GM12878 (cell line): Measurements from ENCODE around the gene FNDC11. TPM values are rescaled to one million over a fixed set of nuclear protein-coding genes. Genes with fewer than 3 reads are reported as not detected.

Experiments
- ATAC-seq: fragments of 200-7000 bp; cut with Tn5 transposase; 3 replicates; pipeline ENCODE4 v1.9.1; 2020; ENCODE audit warnings: mild to moderate bottlenecking, moderate library complexity
- BruUV-seq: library from RNA; stranded (reverse); fragments of 400-500 nt; replicated peaks from 2 replicates; lab custom pipeline; 2021; lab: Mats Ljungman, UMichigan
- CTCF ChIA-PET: fragments of 300-600 bp; sonication (Branson Sonifier 250); formaldehyde crosslinking; extraction: SDS; loops from one replicate; lab custom pipeline; 2021; ENCODE audit warnings: inconsistent platforms; lab: Yijun Ruan, JAX
- POLR2A ChIA-PET: fragments of 350-600 bp; formaldehyde crosslinking; extraction: SDS; loops from one replicate; lab custom pipeline; 2021; ENCODE audit warnings: inconsistent platforms; lab: Charles Lee
- RAD21 ChIA-PET: fragments of 300-600 bp; sonication (Branson Sonifier 250); formaldehyde crosslinking; loops from one replicate; lab custom pipeline; 2023; ENCODE audit warnings: antibody characterized with exemption; ENCODE audit not compliant: unreplicated experiment; lab: Charles Lee
- SMC1A ChIA-PET: fragments of 300-600 bp; sonication (Branson Sonifier 250); formaldehyde crosslinking; loops from one replicate; lab custom pipeline; 2023; ENCODE audit not compliant: unreplicated experiment, uncharacterized antibody; lab: Charles Lee
- DNase-seq: peaks from one replicate; pipeline ENCODE4 v3.0.0-alpha.2; 2011; ENCODE audit warnings: low read depth, low spot score
- FAIRE-seq: peaks from 3 replicates; lab custom pipeline; 2011; peaks lifted over from hg19 to GRCh38; lab: Jason Lieb, UNC
- H2AFZ ChIP-seq: 2 replicates; pipeline ENCODE4 v1.6.0; 2011; ENCODE audit warnings: low read depth, low read length, control low read depth; ENCODE audit not compliant: control insufficient read depth
- H3K27ac ChIP-seq: 2 replicates; pipeline ENCODE4 v1.5.1; 2011; ENCODE audit warnings: control low read depth; ENCODE audit not compliant: control insufficient read depth, insufficient read depth
- H3K27me3 ChIP-seq, 2 experiments: replicated peaks in 1 of 2; 2 replicates each; pipeline versions ENCODE4 v1.6.0 to v1.6.1; 2011; ENCODE audit warnings: low read length in 1 of 2; ENCODE audit not compliant: control insufficient read depth in 2 of 2, insufficient read depth in 2 of 2
- H3K36me3 ChIP-seq, 2 experiments: 2 replicates each; pipeline ENCODE4 v1.5.1; 2011; ENCODE audit warnings: low read length in 1 of 2; ENCODE audit not compliant: control insufficient read depth in 2 of 2, insufficient read depth in 2 of 2
- H3K4me1 ChIP-seq: 2 replicates; pipeline ENCODE4 v1.6.1; 2011; ENCODE audit warnings: mild to moderate bottlenecking, low read length, moderate library complexity, mixed read lengths; ENCODE audit not compliant: control insufficient read depth, insufficient read depth
- H3K4me2 ChIP-seq: 2 replicates; pipeline ENCODE4 v1.6.0; 2011; ENCODE audit warnings: control low read depth; ENCODE audit not compliant: control insufficient read depth, insufficient read depth
- H3K4me3 ChIP-seq: fragments of 200-600 bp; sonication (generic); 2 replicates; pipeline ENCODE4 v1.5.1; 2016
- H3K79me2 ChIP-seq: 2 replicates; pipeline ENCODE4 v1.6.0; 2011; ENCODE audit warnings: low read length; ENCODE audit not compliant: control insufficient read depth, insufficient read depth
- H3K9ac ChIP-seq: 2 replicates; pipeline ENCODE4 v1.8.0; 2011; ENCODE audit warnings: low read length, control low read depth, mixed read lengths; ENCODE audit not compliant: control insufficient read depth, insufficient read depth
- H3K9me3 ChIP-seq: replicated peaks from 3 replicates; pipeline ENCODE4 v1.5.1; 2011; ENCODE audit warnings: mild to moderate bottlenecking, low read length; ENCODE audit not compliant: control insufficient read depth, insufficient read depth
- H4K20me1 ChIP-seq: 2 replicates; pipeline ENCODE4 v1.6.0; 2011; ENCODE audit not compliant: control insufficient read depth, insufficient read depth
- CREM ChIP-seq: IDR thresholded peaks from 2 replicates; pipeline ENCODE4 v1.6.1; 2014; ENCODE audit warnings: antibody characterized with exemption, low read depth
- SREBF2 ChIP-seq: IDR thresholded peaks from 2 replicates; pipeline ENCODE4 v1.6.1; 2012; ENCODE audit warnings: mild to moderate bottlenecking, low read length
- WGBS: methylation state at CpG from one replicate; pipeline ENCODE4 v1.1.6; 2016; ENCODE audit warnings: low lambda C conversion rate; ENCODE audit not compliant: insufficient replicate concordance, insufficient coverage; ENCODE audit errors: missing lambda C conversion rate; 5-methylcytosine and 5-hydroxymethylcytosine counted together
- in situ Hi-C: fragments of 300-500 bp; cut with MboI; formaldehyde crosslinking; loops from 9 replicates; pipeline ENCODE4 v1.14.3; 2018; ENCODE audit warnings: mixed read lengths
- intact Hi-C: fragments of 100-400 bp; cut with micrococcal nuclease; formaldehyde crosslinking; loops from one replicate; pipeline ENCODE4 v1.14.2; 2022; ENCODE audit not compliant: unreplicated experiment
- polyA plus RNA-seq, 11 experiments: library from polyadenylated mRNA; depleted of rRNA in 4 of 11; unstranded in 6 of 11; stranded (reverse) in 5 of 11; fragments of >200 nt; fragmentation: Nextera tagmentation in 4 of 11; fragmentation: Illumina TruSeq in 1 of 11; extraction: Ambion mirVana in 4 of 11; extraction: Trizol in 1 of 11; gene quantifications; 1 replicate in 1 of 11; 2 replicates in 10 of 11; pipeline versions ENCODE4 v1.2.1 to v1.2.3, GENCODE V29; 2011 to 2016; ENCODE audit warnings: inconsistent platforms in 2 of 11, missing spikeins in 2 of 11, low read depth in 1 of 11
- total RNA-seq, 4 experiments: library from RNA; depleted of rRNA in 3 of 4; stranded (reverse); fragments of >200 nt in 3 of 4; fragmentation: Illumina TruSeq in 1 of 4; extraction: Trizol in 1 of 4; gene quantifications; 2 replicates each; pipeline versions ENCODE4 v1.2.1 to v1.2.3, GENCODE V29; 2013 to 2021
- TF ChIP-seq, protein P1 (sequence below): fragments of 150-350 bp; IDR thresholded peaks from 2 replicates; pipeline ENCODE4 v1.6.1; 2014; ENCODE audit warnings: mild to moderate bottlenecking, low read depth, low read length
- TF ChIP-seq, protein P2 (sequence below): fragments of 450-650 bp; IDR thresholded peaks from 2 replicates; pipeline ENCODE4 v1.6.1; 2014; ENCODE audit warnings: mild to moderate bottlenecking

FNDC11 gene
- total and polyA plus RNA-seq, 10 of the 15 experiments (the other 5 are each of a cell fraction or from before 2014, with no cell fraction given): 0.09 to 0.72 (median 0.34) TPM; not detected in 2

DNA sequence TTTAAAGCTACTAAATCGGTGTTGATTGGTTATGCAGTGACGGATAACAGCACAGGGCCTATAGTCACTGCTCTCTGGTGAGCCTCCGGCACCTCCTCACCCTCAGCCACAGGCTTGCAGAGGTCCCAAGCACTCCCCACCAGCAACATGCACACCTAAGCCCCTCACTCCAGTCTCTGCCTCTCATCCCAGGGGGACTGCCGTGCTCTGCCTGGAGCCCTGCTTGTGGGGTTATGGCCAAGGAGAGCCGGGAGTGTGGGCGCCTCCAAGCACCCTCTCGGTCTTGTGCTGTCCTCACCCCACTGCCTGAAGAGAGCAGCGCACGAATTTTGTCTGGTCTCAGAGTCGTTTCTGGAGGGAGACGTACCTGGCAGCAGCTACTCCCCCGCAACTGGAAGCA, 48.2 kb upstream of the FNDC11 start:
- Histone ChIP-seq H3K4me1 (no peaks in the 10 kb centered on the region), H3K9me3 (no peaks in the 10 kb centered on the region; the same call in 2 of the 3 replicates), H3K9ac (no peak overlapping the region), H4K20me1 (no peaks in the 10 kb centered on the region), H3K4me3 (no peak overlapping the region), H3K4me2 (no peak overlapping the region), H3K36me3 (no peaks in the 10 kb centered on the region), H3K27ac (no peak overlapping the region), H3K27me3 (no peaks in the 10 kb centered on the region; a peak in 1 of 4 replicates), H3K79me2 (no peaks in the 10 kb centered on the region), H2AFZ (no peak overlapping the region)
- no TSS peak for BruUV-seq
- SMC1A ChIA-PET: no interaction called here
- FAIRE-seq (no peak), DNase-seq (no peak), ATAC-seq (no peak)
- POLR2A ChIA-PET: no interaction called here
- intact Hi-C loops: no loop called here
- TF ChIP-seq, protein P1, sequence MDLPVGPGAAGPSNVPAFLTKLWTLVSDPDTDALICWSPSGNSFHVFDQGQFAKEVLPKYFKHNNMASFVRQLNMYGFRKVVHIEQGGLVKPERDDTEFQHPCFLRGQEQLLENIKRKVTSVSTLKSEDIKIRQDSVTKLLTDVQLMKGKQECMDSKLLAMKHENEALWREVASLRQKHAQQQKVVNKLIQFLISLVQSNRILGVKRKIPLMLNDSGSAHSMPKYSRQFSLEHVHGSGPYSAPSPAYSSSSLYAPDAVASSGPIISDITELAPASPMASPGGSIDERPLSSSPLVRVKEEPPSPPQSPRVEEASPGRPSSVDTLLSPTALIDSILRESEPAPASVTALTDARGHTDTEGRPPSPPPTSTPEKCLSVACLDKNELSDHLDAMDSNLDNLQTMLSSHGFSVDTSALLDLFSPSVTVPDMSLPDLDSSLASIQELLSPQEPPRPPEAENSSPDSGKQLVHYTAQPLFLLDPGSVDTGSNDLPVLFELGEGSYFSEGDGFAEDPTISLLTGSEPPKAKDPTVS: no peak
- in situ Hi-C loops: no loop called here
- 59% methylated on average over 12 of the region's 12 CpGs for WGBS
- CTCF ChIA-PET: no interaction called here
- RAD21 ChIA-PET: no interaction called here

DNA sequence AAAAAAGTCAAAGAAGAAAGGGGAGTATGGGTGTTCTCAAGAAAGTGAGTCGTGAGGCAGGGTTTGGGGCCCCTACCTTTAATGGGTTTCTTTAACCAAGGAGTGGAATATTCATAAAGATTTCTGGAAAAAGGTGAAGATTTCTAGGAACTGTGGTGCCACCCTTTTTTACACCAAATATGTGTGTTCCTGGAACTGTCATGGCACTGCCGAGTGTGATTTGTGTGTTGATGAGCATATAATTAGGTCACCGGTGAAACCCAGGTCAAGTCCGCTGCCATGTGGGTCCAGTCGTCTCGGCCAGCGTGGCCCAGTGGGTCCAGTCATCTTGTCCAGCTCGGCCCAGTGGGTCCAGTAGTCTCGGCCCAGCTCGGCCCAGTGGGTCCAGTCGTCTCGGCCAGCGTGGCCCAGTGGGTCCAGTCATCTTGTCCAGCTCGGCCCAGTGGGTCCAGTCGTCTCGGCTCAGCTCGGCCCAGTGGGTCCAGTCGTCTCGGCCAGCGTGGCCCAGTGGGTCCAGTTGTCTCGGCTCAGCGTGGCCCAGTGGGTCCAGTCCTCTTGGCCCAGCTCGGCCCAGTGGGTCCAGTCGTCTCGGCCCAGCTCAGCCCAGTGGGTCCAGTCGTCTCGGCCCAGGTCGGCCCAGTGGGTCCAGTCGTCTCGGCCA, 46.7 kb upstream of the FNDC11 start:
- BruUV-seq: no TSS peak
- POLR2A ChIA-PET: no interaction called here
- Histone ChIP-seq H3K79me2 (no peaks in the 10 kb centered on the region), H3K27me3 (no peaks in the 10 kb centered on the region; a peak in 1 of 4 replicates)
- no peak for TF ChIP-seq SREBF2
- TF ChIP-seq CREM: no peak
- TF ChIP-seq, protein P2, sequence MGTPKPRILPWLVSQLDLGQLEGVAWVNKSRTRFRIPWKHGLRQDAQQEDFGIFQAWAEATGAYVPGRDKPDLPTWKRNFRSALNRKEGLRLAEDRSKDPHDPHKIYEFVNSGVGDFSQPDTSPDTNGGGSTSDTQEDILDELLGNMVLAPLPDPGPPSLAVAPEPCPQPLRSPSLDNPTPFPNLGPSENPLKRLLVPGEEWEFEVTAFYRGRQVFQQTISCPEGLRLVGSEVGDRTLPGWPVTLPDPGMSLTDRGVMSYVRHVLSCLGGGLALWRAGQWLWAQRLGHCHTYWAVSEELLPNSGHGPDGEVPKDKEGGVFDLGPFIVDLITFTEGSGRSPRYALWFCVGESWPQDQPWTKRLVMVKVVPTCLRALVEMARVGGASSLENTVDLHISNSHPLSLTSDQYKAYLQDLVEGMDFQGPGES: no peak
- TF ChIP-seq, all 136 proteins: peak for 0
- Histone ChIP-seq H4K20me1 (no peaks in the 10 kb centered on the region), H2AFZ (no peak overlapping the region), H3K4me2 (no peak overlapping the region), H3K4me1 (no peaks in the 10 kb centered on the region), H3K9ac (no peak overlapping the region), H3K9me3 (no peaks in the 10 kb centered on the region; the same call in 2 of the 3 replicates), H3K27ac (no peak overlapping the region), H3K36me3 (no peaks in the 10 kb centered on the region), H3K4me3 (no peak overlapping the region)
- 42% methylated on average over 30 of the region's 30 CpGs for WGBS
- ChIA-PET RAD21 (no interaction called here), SMC1A (no interaction called here), CTCF (no interaction called here)
- ATAC-seq (no peak), DNase-seq (no peak), FAIRE-seq (no peak)
- intact Hi-C loops (no loop called here), in situ Hi-C loops (no loop called here)
